Peyer's patch (tissue), 4 donors: ENCODE results near the gene PRX.

Experiments
- CTCF ChIP-seq, 6 experiments: fragments of 450-650 bp in 4 of 6; fragments of 200-600 bp in 2 of 6; sonication (generic) in 1 of 6; IDR thresholded peaks; one replicate each; pipeline ENCODE4 v1.5.1; 2017 to 2019; ENCODE audit warnings: antibody characterized with exemption in 6 of 6, mild to moderate bottlenecking in 3 of 6, moderate library complexity in 1 of 6
- POLR2A ChIP-seq, 2 donors: fragments of 450-650 bp; IDR thresholded peaks; one replicate each; pipeline ENCODE4 v1.5.1; 2017; ENCODE audit warnings: antibody characterized with exemption in 2 of 2, mild to moderate bottlenecking in 2 of 2, moderate library complexity in 2 of 2

DNA sequence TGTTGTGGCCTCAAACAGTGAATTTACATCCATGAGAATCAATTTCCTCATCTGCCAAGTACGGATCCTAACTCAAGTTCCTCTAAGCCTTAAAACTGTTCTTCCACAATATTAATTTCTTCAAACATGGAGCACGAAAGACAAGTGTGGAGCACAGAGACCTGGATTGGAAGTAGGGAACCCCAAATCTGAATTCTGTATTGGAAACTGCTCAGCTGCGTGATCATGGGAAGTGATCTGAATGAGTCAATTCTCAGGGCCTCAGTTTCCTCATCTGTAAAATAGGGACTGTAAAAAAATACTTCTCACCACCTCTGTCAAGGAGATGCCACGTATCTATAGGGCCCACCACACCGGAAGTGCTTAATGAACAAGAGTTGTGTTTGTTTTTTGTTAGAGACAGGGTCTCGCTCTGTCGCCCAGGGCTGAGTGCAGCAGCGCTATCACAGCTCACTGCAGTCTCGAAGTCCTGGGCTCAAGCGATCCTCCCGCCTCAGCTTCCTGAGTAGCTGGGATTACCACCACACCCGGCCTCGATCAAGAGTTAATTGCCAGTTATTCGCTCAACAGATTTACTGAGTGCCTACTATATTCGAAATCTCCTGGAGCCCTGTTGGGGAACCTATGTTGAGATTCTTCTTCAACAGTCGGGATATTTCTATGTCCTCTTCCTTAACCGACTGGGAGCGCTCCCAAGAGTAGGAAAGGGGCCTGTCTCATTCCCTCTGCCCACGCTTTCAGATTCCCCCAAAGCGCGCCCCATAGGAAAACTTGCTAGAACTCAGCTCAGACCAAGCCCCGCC, 29.4 kb upstream of the PRX start:
- TF ChIP-seq CTCF (IDR thresholded peaks at IDR 0.05) (no peak), POLR2A (IDR thresholded peaks at IDR 0.05) (no peak)
